ENCODE results near the gene ANKRD13B.

DNA sequence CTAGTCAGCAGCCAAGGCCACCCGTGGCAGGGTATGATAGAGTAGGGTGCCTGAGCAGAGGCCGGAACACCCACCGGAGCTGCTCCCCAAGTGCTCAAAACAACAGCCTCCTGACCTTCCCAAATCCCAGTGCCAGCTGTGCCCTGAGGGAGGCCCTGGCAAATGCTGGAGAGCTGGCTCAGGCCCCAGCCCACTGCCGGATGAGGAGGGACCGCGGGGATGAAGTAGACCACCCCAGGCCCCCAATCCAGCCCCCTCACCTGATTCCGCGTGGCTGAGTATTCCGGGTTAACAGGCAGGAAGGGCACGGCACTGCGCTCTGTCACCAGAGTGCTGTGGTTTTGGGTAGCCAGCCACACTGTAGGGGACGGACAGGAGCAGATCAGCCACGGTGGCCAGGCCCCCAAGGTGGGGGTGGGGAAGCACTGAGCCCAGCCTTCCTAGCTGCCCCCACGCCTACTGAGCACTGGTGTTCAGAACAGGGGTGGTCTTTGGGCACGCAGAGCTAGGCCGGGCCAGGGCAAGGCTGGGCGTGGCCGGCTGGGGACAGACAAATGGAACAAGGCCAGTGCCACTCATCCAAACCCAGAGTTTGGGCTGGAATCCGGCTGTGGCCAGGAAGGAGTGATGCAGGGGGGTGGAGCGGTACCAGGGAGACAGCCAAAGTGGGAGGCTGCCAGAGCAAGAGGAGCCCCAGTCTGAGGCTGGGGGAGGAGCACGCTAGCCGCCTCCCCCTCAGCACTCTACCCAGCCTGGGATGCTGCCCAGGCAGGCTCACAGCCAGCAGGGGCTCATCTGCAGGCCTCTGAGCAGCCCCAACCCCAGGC is 15.3 kb upstream of the ANKRD13B start:
- TF ChIP-seq CTCF (conservative IDR thresholded peaks at IDR 0.05): no peak
- no peak for TF ChIP-seq ZFX (IDR thresholded peaks at IDR 0.05)
